Fibroblast of lung (primary cell): ENCODE results near the gene KRT78.

Experiments
- EZH2 ChIP-seq: IDR thresholded peaks from 2 replicates; pipeline ENCODE4 v1.5.1; 2012; ENCODE audit warnings: low read length, control low read depth, mild to moderate bottlenecking; ENCODE audit errors: missing control alignments
- TF ChIP-seq, protein P1 (sequence below), 2 donors: IDR thresholded peaks in 1 of 2; conservative IDR thresholded peaks in 1 of 2; 1 replicate in 1 of 2; 2 replicates in 1 of 2; pipeline ENCODE4 v1.5.1; 2011 to 2012; ENCODE audit warnings: low read length in 2 of 2, control low read depth in 1 of 2, inconsistent platforms in 1 of 2, low read depth in 1 of 2, mild to moderate bottlenecking in 1 of 2

DNA sequence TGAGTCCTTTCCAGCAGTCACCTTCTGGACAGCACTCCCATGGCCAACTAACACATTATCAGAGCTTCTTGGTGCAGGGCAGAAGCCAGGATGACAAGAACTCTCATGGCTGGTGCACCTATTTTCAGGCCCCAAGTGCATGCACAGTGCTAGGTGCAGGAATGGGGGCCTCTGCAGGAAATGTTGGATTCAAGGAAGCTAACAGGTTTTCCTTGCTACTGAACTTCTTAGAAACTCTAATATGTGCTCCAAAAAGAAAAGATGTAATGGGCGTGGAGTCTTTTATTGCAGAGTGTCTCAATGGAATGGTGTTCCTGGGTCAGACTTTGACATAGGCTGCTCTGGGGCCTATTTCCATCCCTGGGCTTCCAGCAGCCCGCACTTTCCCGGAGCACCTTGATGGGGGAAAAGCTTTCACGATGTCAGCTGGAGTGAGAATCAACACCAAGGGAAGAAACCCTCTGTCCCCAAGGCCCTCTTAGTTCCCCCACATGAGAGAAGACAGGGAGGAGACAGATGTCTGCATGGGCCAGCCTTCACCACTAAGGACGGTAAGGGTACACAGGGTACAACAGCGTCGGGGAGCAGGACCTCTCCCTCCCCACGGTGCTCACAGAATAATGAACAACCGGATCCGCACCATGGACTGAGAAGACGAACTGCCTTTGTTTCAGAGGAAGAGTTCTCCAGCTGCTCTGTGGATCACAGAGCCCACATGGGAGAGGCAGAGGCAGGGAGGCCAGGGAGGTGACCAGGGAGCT, 59.7 kb downstream of the KRT78 start:
- TF ChIP-seq, protein P1, sequence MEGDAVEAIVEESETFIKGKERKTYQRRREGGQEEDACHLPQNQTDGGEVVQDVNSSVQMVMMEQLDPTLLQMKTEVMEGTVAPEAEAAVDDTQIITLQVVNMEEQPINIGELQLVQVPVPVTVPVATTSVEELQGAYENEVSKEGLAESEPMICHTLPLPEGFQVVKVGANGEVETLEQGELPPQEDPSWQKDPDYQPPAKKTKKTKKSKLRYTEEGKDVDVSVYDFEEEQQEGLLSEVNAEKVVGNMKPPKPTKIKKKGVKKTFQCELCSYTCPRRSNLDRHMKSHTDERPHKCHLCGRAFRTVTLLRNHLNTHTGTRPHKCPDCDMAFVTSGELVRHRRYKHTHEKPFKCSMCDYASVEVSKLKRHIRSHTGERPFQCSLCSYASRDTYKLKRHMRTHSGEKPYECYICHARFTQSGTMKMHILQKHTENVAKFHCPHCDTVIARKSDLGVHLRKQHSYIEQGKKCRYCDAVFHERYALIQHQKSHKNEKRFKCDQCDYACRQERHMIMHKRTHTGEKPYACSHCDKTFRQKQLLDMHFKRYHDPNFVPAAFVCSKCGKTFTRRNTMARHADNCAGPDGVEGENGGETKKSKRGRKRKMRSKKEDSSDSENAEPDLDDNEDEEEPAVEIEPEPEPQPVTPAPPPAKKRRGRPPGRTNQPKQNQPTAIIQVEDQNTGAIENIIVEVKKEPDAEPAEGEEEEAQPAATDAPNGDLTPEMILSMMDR (conservative IDR thresholded peaks at IDR 0.05 in 1 of 2, IDR thresholded peaks at IDR 0.05 in 1 of 2; ENCODE audit: low read depth in 1 of 2, low read length in 2 of 2) = no peak
- no peak for TF ChIP-seq EZH2
